Measurements from ENCODE around the gene BRINP3. TPM values are rescaled to one million over a fixed set of nuclear protein-coding genes. Genes with fewer than 3 reads are reported as not detected.

Gene BRINP3
- total and polyA plus RNA-seq, 8 donors, result 0.06 to 25.5 (median 7.4) TPM; not detected in 4

DNA sequence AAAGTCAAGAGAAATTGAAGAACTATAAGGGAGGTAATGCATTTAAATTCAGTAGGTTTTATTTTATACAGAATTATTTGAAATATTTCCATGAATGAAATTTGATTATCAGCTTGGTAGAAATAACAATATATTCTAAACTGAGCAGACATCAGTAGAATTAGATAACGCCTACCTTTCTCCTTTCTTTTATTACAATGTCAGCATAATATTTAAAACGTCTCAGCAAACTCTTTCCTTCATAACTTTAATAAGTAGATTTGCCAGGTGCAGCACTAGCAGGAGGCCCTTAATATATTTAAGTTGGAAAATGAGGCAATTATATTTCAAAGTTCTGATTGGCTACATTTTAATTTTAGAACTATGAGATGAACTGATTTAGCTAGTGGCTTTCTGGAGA, 298.8 kb downstream of the BRINP3 start:
- 74 to 87% (median 75%) methylated on average over 2 of the region's 2 CpGs for WGBS, 5 donors
- Histone ChIP-seq H3K36me3 (no peaks in the 10 kb centered on the region), H3K4me1 (no peaks in the 10 kb centered on the region), H3K9me3 (no peaks in the 10 kb centered on the region), H3K4me3 (no peak overlapping the region), H3K27ac (no peak overlapping the region), H3K27me3 (no peaks in the 10 kb centered on the region)
- intact Hi-C loops (cut with DNase I; ENCODE audit: low total_unique reads), result no loop called here
- no peak for DNase-seq
- TF ChIP-seq POLR2AphosphoS5 (IDR thresholded peaks at IDR 0.05), result no peak
- TF ChIP-seq POLR2A (IDR thresholded peaks at IDR 0.05), result no peak
- no peak for TF ChIP-seq EP300 (IDR thresholded peaks at IDR 0.05)
- TF ChIP-seq, protein P1, sequence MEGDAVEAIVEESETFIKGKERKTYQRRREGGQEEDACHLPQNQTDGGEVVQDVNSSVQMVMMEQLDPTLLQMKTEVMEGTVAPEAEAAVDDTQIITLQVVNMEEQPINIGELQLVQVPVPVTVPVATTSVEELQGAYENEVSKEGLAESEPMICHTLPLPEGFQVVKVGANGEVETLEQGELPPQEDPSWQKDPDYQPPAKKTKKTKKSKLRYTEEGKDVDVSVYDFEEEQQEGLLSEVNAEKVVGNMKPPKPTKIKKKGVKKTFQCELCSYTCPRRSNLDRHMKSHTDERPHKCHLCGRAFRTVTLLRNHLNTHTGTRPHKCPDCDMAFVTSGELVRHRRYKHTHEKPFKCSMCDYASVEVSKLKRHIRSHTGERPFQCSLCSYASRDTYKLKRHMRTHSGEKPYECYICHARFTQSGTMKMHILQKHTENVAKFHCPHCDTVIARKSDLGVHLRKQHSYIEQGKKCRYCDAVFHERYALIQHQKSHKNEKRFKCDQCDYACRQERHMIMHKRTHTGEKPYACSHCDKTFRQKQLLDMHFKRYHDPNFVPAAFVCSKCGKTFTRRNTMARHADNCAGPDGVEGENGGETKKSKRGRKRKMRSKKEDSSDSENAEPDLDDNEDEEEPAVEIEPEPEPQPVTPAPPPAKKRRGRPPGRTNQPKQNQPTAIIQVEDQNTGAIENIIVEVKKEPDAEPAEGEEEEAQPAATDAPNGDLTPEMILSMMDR (IDR thresholded peaks at IDR 0.05), result no peak

DNA sequence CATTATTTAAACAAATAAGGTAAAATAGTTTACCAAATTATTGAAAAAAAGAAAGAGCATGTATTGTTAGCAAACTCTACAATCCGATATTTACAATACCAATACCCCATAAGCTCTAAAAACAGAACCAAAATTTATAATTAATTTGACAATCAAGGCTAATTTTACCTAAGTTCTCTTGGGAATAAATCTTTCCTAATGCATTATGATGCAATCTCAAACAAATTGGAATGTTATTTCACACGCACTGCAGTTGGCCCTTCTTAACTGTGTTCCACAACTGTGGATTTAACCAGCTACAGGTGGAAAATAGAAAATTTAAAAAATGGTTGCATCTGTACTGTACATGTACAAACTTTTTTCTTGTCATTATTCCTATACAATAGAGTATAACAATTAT, 300.1 kb downstream of the BRINP3 start:
- no peak overlapping the region for H3K4me3 ChIP-seq
- H3K9me3 ChIP-seq, result no peaks in the 10 kb centered on the region
- intact Hi-C loops (cut with DNase I; ENCODE audit: low total_unique reads), result no loop called here
- no peak for TF ChIP-seq POLR2AphosphoS5 (IDR thresholded peaks at IDR 0.05)
- no peak for TF ChIP-seq EP300 (IDR thresholded peaks at IDR 0.05)
- no peak for TF ChIP-seq POLR2A (IDR thresholded peaks at IDR 0.05)
- TF ChIP-seq, protein P1 (IDR thresholded peaks at IDR 0.05), result no peak
- no peaks in the 10 kb centered on the region for H3K36me3 ChIP-seq
- H3K27ac ChIP-seq, result no peak overlapping the region
- H3K27me3 ChIP-seq, result no peaks in the 10 kb centered on the region
- WGBS, 5 donors, result 81 to 92% (median 88%) methylated on average over 2 of the region's 2 CpGs
- H3K4me1 ChIP-seq, result no peaks in the 10 kb centered on the region
- no peak for DNase-seq

DNA sequence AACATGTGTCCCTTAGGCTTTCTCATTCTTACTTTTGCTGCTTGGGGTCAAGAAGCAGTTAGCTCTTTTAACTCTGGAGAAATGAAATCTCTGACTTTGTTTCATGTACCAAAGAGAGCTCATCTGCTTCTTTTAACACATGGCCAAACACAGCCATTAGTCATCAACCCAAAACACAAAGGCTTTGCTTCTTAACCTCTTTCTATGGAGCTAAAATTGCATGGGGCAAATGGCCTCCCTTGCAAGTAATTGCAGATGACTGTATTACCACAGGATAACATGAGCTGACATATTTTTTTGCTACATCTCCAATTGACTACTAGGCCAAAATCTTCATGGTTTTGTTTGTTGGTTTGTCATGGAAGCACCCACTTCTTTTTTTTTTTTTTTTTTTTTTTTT, 300.9 kb downstream of the BRINP3 start:
- intact Hi-C loops (cut with DNase I; ENCODE audit: low total_unique reads), result no loop called here
- DNase-seq, result no peak

DNA sequence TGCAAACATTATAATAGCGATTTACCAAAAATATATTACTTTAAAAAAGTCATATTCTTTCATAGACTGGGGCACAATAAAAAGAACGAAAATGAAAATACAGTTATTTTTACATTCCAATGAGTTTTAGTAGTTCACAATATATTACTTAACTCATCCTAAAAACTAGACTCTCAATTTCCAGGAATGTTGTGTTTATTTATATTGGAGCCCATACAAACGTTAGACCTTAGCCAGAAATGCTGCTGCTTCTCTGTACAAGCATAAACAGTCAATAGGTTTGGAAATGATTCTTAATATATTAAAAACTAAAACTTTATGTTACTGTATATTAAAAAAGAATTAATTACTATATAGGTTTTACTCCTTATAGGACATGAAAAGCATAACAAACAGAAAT, 302.3 kb downstream of the BRINP3 start:
- Histone ChIP-seq H3K4me3 (no peak overlapping the region), H3K36me3 (no peaks in the 10 kb centered on the region), H3K4me1 (no peaks in the 10 kb centered on the region), H3K27ac (no peak overlapping the region), H3K9me3 (no peaks in the 10 kb centered on the region), H3K27me3 (no peaks in the 10 kb centered on the region)
- TF ChIP-seq, protein P1 (IDR thresholded peaks at IDR 0.05), result no peak
- TF ChIP-seq EP300 (IDR thresholded peaks at IDR 0.05) (no peak), POLR2A (IDR thresholded peaks at IDR 0.05) (no peak), POLR2AphosphoS5 (IDR thresholded peaks at IDR 0.05) (no peak)
- 62 to 69% (median 67%) methylated on average over 3 of the region's 3 CpGs for WGBS, 5 donors
- intact Hi-C loops (cut with DNase I; ENCODE audit: low total_unique reads), result no loop called here
- no peak for DNase-seq

More for the DNA sequence above, 300.9 kb downstream of the BRINP3 start:
- H3K36me3 ChIP-seq, result no peaks in the 10 kb centered on the region
- H3K27ac ChIP-seq, result no peak overlapping the region
- no peaks in the 10 kb centered on the region for H3K9me3 ChIP-seq
- TF ChIP-seq POLR2A (IDR thresholded peaks at IDR 0.05) (no peak), POLR2AphosphoS5 (IDR thresholded peaks at IDR 0.05) (no peak), EP300 (IDR thresholded peaks at IDR 0.05) (no peak)
- TF ChIP-seq, protein P1 (IDR thresholded peaks at IDR 0.05), result no peak
- H3K27me3 ChIP-seq, result no peaks in the 10 kb centered on the region
- no peak overlapping the region for H3K4me3 ChIP-seq
- H3K4me1 ChIP-seq, result no peaks in the 10 kb centered on the region

All from stomach (tissue), 9 donors.